Esophagus muscularis mucosa (tissue), 4 donors: Measurements from ENCODE around the gene OVAAL. TPM values are rescaled to one million over a fixed set of nuclear protein-coding genes. Genes with fewer than 3 reads are reported as not detected.
"Not testable (repeated sequence)": the region's sequence is repeated elsewhere in the genome, so short reads cannot be mapped to it uniquely, and the experiment has no call there.

Experiments
- DNase-seq: peaks from one replicate; pipeline ENCODE4 v3.0.0-alpha.2; 2017; ENCODE audit errors: extremely low spot score
- H3K27ac ChIP-seq, 4 donors: fragments of 200-600 bp; sonication (generic); replicated peaks in 1 of 4; 1 replicate in 3 of 4; 2 replicates in 1 of 4; pipeline ENCODE4 v1.5.1; 2016 to 2019; ENCODE audit warnings: mild to moderate bottlenecking in 1 of 4
- H3K27me3 ChIP-seq, 4 donors: fragments of 200-600 bp; sonication (generic); one replicate each; pipeline versions ENCODE4 v1.5.1 to v1.6.0; 2016 to 2019
- H3K36me3 ChIP-seq, 4 donors: fragments of 200-600 bp; sonication (generic); one replicate each; pipeline ENCODE4 v1.5.1; 2016 to 2019
- H3K4me1 ChIP-seq, 4 donors: fragments of 200-600 bp; sonication (generic); one replicate each; pipeline ENCODE4 v1.5.1; 2016 to 2019
- H3K4me3 ChIP-seq, 4 donors: fragments of 200-600 bp; sonication (generic); 1 replicate in 2 of 4; 2 replicates in 2 of 4; pipeline ENCODE4 v1.5.1; 2016 to 2019; ENCODE audit warnings: mild to moderate bottlenecking in 4 of 4, moderate library complexity in 1 of 4
- H3K9me3 ChIP-seq, 4 donors: fragments of 200-600 bp; sonication (generic); 1 replicate in 3 of 4; 2 replicates in 1 of 4; pipeline ENCODE4 v1.5.1; 2016 to 2019
- CTCF ChIP-seq, 3 experiments: fragments of 200-600 bp in 2 of 3; fragments of 450-650 bp in 1 of 3; sonication (generic) in 2 of 3; IDR thresholded peaks; one replicate each; pipeline ENCODE4 v1.5.1; 2017 to 2019; ENCODE audit warnings: antibody characterized with exemption in 3 of 3, mild to moderate bottlenecking in 2 of 3, moderate library complexity in 1 of 3
- EP300 ChIP-seq: sonication (generic); formaldehyde crosslinking; IDR thresholded peaks from one replicate; pipeline ENCODE4 v1.6.1; 2017; ENCODE audit warnings: antibody characterized with exemption
- POLR2A ChIP-seq: fragments of 450-650 bp; IDR thresholded peaks from one replicate; pipeline ENCODE4 v1.6.1; 2017; ENCODE audit warnings: antibody characterized with exemption, moderate library complexity, mild to moderate bottlenecking, low read depth
- POLR2AphosphoS5 ChIP-seq, 2 donors: sonication (generic); formaldehyde crosslinking; IDR thresholded peaks; one replicate each; pipeline ENCODE4 v1.6.1; 2017; ENCODE audit warnings: antibody characterized with exemption in 2 of 2
- WGBS: methylation state at CpG from one replicate; pipeline ENCODE4 v1.1.5; 2018; 5-methylcytosine and 5-hydroxymethylcytosine counted together
- intact Hi-C: fragments of 100-400 bp; cut with DNase I; formaldehyde crosslinking; loops from one replicate; pipeline ENCODE4 v1.15.1; 2023
- total RNA-seq, 4 donors: library from RNA; depleted of rRNA; stranded (reverse); fragments of >200 nt; gene quantifications; one replicate each; pipeline versions ENCODE4 v1.1.0 to v1.2.1, GENCODE V29; 2016

The OVAAL gene
- total RNA-seq, 4 donors from 2014 or later = not detected

GRCh38 chr1:180544050-180544449 is 14.7 kb upstream of the OVAAL start:
- TF ChIP-seq POLR2AphosphoS5 (IDR thresholded peaks at IDR 0.05) (no peak), EP300 (no peak), CTCF (IDR thresholded peaks at IDR 0.05) (no peak), POLR2A (no peak)
- Histone ChIP-seq H3K27me3 (no peaks in the 10 kb centered on the region), H3K4me1 (peaks cover 21 to 38% (median 33%) of the 10 kb centered on the region in 4 donors), H3K9me3 (no peaks in the 10 kb centered on the region), H3K27ac (peak overlapping the region in 1 of 4 donors; percentile 66), H3K36me3 (no peaks in the 10 kb centered on the region), H3K4me3 (no peak overlapping the region)
- intact Hi-C loops = no loop called here
- WGBS = 95% methylated on average over 4 of the region's 4 CpGs
- DNase-seq = no peak

- WGBS = 88% methylated on average over 1 of the region's 1 CpG
- Histone ChIP-seq H3K27ac (no peak overlapping the region), H3K4me1 (peaks cover 21 to 33% (median 30%) of the 10 kb centered on the region in 4 donors), H3K9me3 (no peaks in the 10 kb centered on the region), H3K4me3 (no peak overlapping the region), H3K27me3 (no peaks in the 10 kb centered on the region), H3K36me3 (no peaks in the 10 kb centered on the region)
- TF ChIP-seq EP300 = no peak
- TF ChIP-seq CTCF (IDR thresholded peaks at IDR 0.05) = no peak
- no peak for TF ChIP-seq POLR2A
- no peak for TF ChIP-seq POLR2AphosphoS5 (IDR thresholded peaks at IDR 0.05)
- no peak for DNase-seq
- intact Hi-C loops = no loop called here
Measured at GRCh38 chr1:180545991-180546390, 12.8 kb upstream of the OVAAL start.

- Histone ChIP-seq H3K27me3 (no peaks in the 10 kb centered on the region), H3K27ac (no peak overlapping the region), H3K4me1 (peaks cover 1 to 13% (median 3%) of the 10 kb centered on the region in 4 donors), H3K36me3 (no peaks in the 10 kb centered on the region), H3K9me3 (no peaks in the 10 kb centered on the region), H3K4me3 (no peak overlapping the region)
- DNase-seq = no peak
- 90% methylated on average over 7 of the region's 7 CpGs for WGBS
- TF ChIP-seq POLR2A = no peak
- no peak for TF ChIP-seq POLR2AphosphoS5 (IDR thresholded peaks at IDR 0.05)
- TF ChIP-seq EP300 = no peak
- TF ChIP-seq CTCF (IDR thresholded peaks at IDR 0.05) = no peak
- intact Hi-C loops = no loop called here
Measured at GRCh38 chr1:180548686-180549317, 10.0 kb upstream of the OVAAL start.

- intact Hi-C loops, H3K27ac ChIP-seq, H3K4me1 ChIP-seq, H3K4me3 ChIP-seq, H3K9me3 ChIP-seq, H3K36me3 ChIP-seq, DNase-seq, H3K27me3 ChIP-seq: not testable (repeated sequence)
- WGBS = 95% methylated on average over 8 of the region's 8 CpGs
Measured at GRCh38 chr1:180549770-180550169, 9.0 kb upstream of the OVAAL start.

GRCh38 chr1:180550241-180550640 is 8.5 kb upstream of the OVAAL start:
- intact Hi-C loops = no loop called here
- Histone ChIP-seq H3K4me1 (peaks cover 0 to 6% (median 0%) of the 10 kb centered on the region in 4 donors), H3K36me3 (no peaks in the 10 kb centered on the region), H3K27ac (no peak overlapping the region), H3K9me3 (no peaks in the 10 kb centered on the region), H3K27me3 (no peaks in the 10 kb centered on the region), H3K4me3 (no peak overlapping the region)
- WGBS = 80% methylated on average over 3 of the region's 3 CpGs
- no peak for DNase-seq
- TF ChIP-seq EP300 (no peak), POLR2A (no peak), POLR2AphosphoS5 (IDR thresholded peaks at IDR 0.05) (no peak), CTCF (IDR thresholded peaks at IDR 0.05) (no peak)
